Neural progenitor cell (in vitro differentiated cells): ENCODE results near the gene RTRAF. TPM values are rescaled to one million over a fixed set of nuclear protein-coding genes. Genes with fewer than 3 reads are reported as not detected.

Experiments
- DNase-seq: peaks from one replicate; pipeline ENCODE4 v3.0.0-alpha.2; 2016; ENCODE audit warnings: low spot score
- H2AFZ ChIP-seq: fragments of 200-600 bp; sonication (generic); replicated peaks from 2 replicates; pipeline ENCODE4 v1.6.1; 2016; ENCODE audit warnings: antibody characterized with exemption
- H3F3A ChIP-seq: fragments of 200-600 bp; sonication (generic); 2 replicates; pipeline ENCODE4 v1.6.1; 2016; ENCODE audit warnings: antibody characterized with exemption, low read depth
- H3K27ac ChIP-seq: fragments of 200-600 bp; sonication (generic); 2 replicates; pipeline ENCODE4 v1.5.1; 2016; ENCODE audit warnings: mild to moderate bottlenecking
- H3K27me3 ChIP-seq: fragments of 200-600 bp; sonication (generic); 2 replicates; pipeline ENCODE4 v1.6.1; 2016; ENCODE audit warnings: mild to moderate bottlenecking, moderate library complexity
- H3K36me3 ChIP-seq: fragments of 200-600 bp; sonication (generic); 2 replicates; pipeline ENCODE4 v1.5.1; 2016
- H3K4me1 ChIP-seq: fragments of 200-600 bp; sonication (generic); 2 replicates; pipeline ENCODE4 v1.6.1; 2016; ENCODE audit warnings: mixed run types
- H3K4me2 ChIP-seq: fragments of 200-600 bp; sonication (generic); 2 replicates; pipeline ENCODE4 v1.6.1; 2016
- H3K4me3 ChIP-seq: fragments of 200-600 bp; sonication (generic); 2 replicates; pipeline ENCODE4 v1.5.1; 2016
- H3K79me2 ChIP-seq: fragments of 200-600 bp; sonication (generic); 2 replicates; pipeline ENCODE4 v1.6.1; 2016; ENCODE audit warnings: low read depth
- H3K9ac ChIP-seq: fragments of 200-600 bp; sonication (generic); 2 replicates; pipeline ENCODE4 v1.6.1; 2016
- H3K9me3 ChIP-seq: fragments of 200-600 bp; sonication (generic); 2 replicates; pipeline ENCODE4 v1.5.1; 2016; ENCODE audit warnings: low read depth
- H4K20me1 ChIP-seq: fragments of 200-600 bp; sonication (generic); 2 replicates; pipeline ENCODE4 v1.6.1; 2016; ENCODE audit warnings: low read depth
- H3K27ac Mint-ChIP-seq: 3 replicates; pipeline ENCODE4 v1.8.0; 2021; ENCODE audit warnings: mixed read lengths
- H3K27me3 Mint-ChIP-seq: 2 replicates; pipeline ENCODE4 v1.8.0; 2022; ENCODE audit warnings: low read depth, mild to moderate bottlenecking, inconsistent platforms, moderate library complexity, mixed read lengths; ENCODE audit not compliant: insufficient read depth
- H3K36me3 Mint-ChIP-seq: 3 replicates; pipeline ENCODE4 v1.8.0; 2021; ENCODE audit warnings: mixed read lengths
- H3K4me1 Mint-ChIP-seq: 3 replicates; pipeline ENCODE4 v1.8.0; 2021; ENCODE audit warnings: mixed read lengths
- H3K4me3 Mint-ChIP-seq: 3 replicates; pipeline ENCODE4 v1.8.0; 2021; ENCODE audit warnings: mild to moderate bottlenecking, moderate library complexity, mixed read lengths
- H3K9me3 Mint-ChIP-seq: 3 replicates; pipeline ENCODE4 v1.8.0; 2020; ENCODE audit warnings: mixed read lengths
- EZH2 ChIP-seq: fragments of 200-600 bp; sonication (generic); IDR thresholded peaks from 2 replicates; pipeline ENCODE4 v1.6.1; 2017; ENCODE audit warnings: antibody characterized with exemption, mild to moderate bottlenecking, moderate library complexity
- EZH2phosphoT487 ChIP-seq: fragments of 200-600 bp; sonication (generic); IDR thresholded peaks from 2 replicates; pipeline ENCODE4 v1.6.1; 2017; ENCODE audit warnings: antibody characterized with exemption
- total RNA-seq: library from RNA; depleted of rRNA; stranded (reverse); fragments of >200 nt; gene quantifications from 2 replicates; pipeline ENCODE4 v1.2.3, GENCODE V29; 2015; ENCODE audit warnings: low replicate concordance
- TF ChIP-seq, protein P1 (sequence below): fragments of 200-600 bp; sonication (generic); IDR thresholded peaks from 2 replicates; pipeline ENCODE4 v1.5.1; 2017; ENCODE audit warnings: antibody characterized with exemption, mild to moderate bottlenecking

Gene RTRAF
- total RNA-seq, 1 donor from 2014 or later: 414 TPM

DNA sequence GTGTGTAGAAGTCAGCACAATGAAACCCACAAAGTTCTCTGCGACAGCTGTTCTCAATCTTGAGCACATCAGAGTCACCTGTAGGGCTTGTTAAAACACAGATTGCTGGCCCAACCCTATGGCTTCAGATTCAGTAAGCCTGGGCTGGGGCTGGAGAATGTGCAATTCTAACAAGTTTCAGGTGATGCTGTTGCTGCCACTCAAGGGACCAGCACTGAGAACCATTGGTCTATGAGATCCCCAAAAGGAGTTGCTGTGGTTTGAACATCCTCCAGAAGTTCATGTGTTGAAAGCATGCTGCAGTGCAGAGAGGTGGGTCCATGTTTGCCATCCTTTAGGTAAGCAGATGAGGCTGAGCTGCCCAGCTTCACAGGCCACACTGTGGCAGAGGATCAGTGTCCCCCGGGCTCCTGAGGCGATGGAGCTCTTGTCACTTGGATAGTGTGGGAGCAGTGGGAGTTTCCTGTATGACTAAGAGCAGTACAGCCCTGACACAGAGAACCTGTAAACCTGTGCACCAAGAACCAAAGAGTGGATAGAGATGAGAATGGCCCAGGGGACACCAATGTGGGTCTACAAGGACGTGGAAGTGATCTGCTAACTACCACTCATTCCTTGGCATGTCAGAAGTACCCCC is 8.0 kb upstream of the RTRAF start:
- Mint-ChIP-seq H3K4me3 (no peak overlapping the region), H3K4me1 (no peaks in the 10 kb centered on the region), H3K27me3 (peaks cover 10% of the 10 kb centered on the region), H3K9me3 (no peaks in the 10 kb centered on the region), H3K36me3 (no peaks in the 10 kb centered on the region), H3K27ac (no peak overlapping the region)
- no peaks in the 10 kb centered on the region for H3K9me3 ChIP-seq
- no peak for DNase-seq
- H3K79me2 ChIP-seq: no peaks in the 10 kb centered on the region
- H3K4me3 ChIP-seq: no peak overlapping the region
- H3K4me1 ChIP-seq: no peaks in the 10 kb centered on the region
- H3K9ac ChIP-seq: no peak overlapping the region
- no peaks in the 10 kb centered on the region for H3K36me3 ChIP-seq
- no peak overlapping the region for H3K27ac ChIP-seq
- TF ChIP-seq EZH2phosphoT487 (no peak), EZH2 (no peak)
- H4K20me1 ChIP-seq: no peaks in the 10 kb centered on the region
- H3K4me2 ChIP-seq: no peak overlapping the region
- no peaks in the 10 kb centered on the region for H3K27me3 ChIP-seq
- H2AFZ ChIP-seq: no peak overlapping the region
- H3F3A ChIP-seq: no peaks in the 10 kb centered on the region

DNA sequence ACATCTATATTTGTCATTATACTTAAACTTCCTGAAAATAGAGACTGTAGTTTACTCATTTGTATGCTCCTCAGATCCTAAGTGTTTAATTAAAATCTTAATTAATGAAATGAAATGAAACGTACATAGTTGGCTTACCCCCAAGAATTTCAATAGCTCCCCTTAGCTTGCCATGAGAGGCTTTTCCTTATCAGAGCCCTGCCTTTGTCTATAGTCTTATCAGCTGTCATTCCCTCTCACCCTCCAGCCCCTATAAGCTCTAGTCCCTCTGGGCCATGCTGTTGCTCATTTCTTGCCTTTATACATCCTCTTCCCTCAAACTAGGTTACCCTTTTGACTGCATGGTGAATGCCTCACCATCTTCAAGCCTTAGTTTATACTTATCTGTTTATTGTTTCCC is 1.1 kb upstream of the RTRAF start:
- H3K36me3 Mint-ChIP-seq: peaks cover 2% of the 10 kb centered on the region
- no peaks in the 10 kb centered on the region for H3K9me3 Mint-ChIP-seq
- Histone ChIP-seq H3K79me2 (peaks cover 39% of the 10 kb centered on the region), H3K9me3 (no peaks in the 10 kb centered on the region), H3K36me3 (peaks cover 17% of the 10 kb centered on the region), H3K27me3 (no peaks in the 10 kb centered on the region), H3K27ac (no peak overlapping the region), H3K4me1 (peaks cover 12% of the 10 kb centered on the region), H3F3A (peaks cover 5% of the 10 kb centered on the region), H3K4me3 (no peak overlapping the region), H3K9ac (no peak overlapping the region), H2AFZ (peak overlapping the region; percentile 89), H3K4me2 (peak overlapping the region; percentile 84), H4K20me1 (peaks cover 13% of the 10 kb centered on the region)
- no peak overlapping the region for H3K27ac Mint-ChIP-seq
- H3K4me3 Mint-ChIP-seq: peak overlapping the region; percentile 99
- no peak for DNase-seq
- peaks cover 12% of the 10 kb centered on the region for H3K4me1 Mint-ChIP-seq
- no peak for TF ChIP-seq EZH2phosphoT487
- TF ChIP-seq, protein P1, sequence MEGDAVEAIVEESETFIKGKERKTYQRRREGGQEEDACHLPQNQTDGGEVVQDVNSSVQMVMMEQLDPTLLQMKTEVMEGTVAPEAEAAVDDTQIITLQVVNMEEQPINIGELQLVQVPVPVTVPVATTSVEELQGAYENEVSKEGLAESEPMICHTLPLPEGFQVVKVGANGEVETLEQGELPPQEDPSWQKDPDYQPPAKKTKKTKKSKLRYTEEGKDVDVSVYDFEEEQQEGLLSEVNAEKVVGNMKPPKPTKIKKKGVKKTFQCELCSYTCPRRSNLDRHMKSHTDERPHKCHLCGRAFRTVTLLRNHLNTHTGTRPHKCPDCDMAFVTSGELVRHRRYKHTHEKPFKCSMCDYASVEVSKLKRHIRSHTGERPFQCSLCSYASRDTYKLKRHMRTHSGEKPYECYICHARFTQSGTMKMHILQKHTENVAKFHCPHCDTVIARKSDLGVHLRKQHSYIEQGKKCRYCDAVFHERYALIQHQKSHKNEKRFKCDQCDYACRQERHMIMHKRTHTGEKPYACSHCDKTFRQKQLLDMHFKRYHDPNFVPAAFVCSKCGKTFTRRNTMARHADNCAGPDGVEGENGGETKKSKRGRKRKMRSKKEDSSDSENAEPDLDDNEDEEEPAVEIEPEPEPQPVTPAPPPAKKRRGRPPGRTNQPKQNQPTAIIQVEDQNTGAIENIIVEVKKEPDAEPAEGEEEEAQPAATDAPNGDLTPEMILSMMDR: no peak
- TF ChIP-seq EZH2: no peak
- H3K27me3 Mint-ChIP-seq: peaks cover 1% of the 10 kb centered on the region

DNA sequence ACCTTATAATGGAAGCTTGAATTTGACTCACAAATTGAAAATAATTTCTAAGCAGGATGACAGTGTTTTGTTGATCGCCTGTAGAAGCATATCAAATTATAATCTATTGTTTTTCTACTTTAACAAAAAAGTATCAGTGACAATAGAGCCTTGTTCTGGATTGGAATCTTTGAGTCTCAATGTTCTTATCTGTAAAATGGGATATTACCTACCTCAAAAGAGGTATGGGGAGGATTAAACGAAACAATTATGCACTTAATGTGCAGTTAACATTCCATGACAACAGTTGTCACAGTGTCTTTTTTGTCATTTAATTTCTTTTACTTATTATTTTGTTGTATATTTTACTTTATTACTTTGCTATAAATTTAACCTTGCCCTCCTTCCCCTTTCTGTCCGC is 1.1 kb downstream of the RTRAF start:
- H3K36me3 ChIP-seq: peaks cover 25% of the 10 kb centered on the region
- Mint-ChIP-seq H3K27ac (no peak overlapping the region), H3K4me3 (peak overlapping the region; percentile 99), H3K27me3 (no peaks in the 10 kb centered on the region), H3K4me1 (peaks cover 12% of the 10 kb centered on the region), H3K36me3 (peaks cover 9% of the 10 kb centered on the region), H3K9me3 (no peaks in the 10 kb centered on the region)
- H3K4me2 ChIP-seq: peak overlapping the region; percentile 84
- H3K9me3 ChIP-seq: no peaks in the 10 kb centered on the region
- peaks cover 29% of the 10 kb centered on the region for H4K20me1 ChIP-seq
- no peak for DNase-seq
- H3K9ac ChIP-seq: peak overlapping the region; percentile 93
- TF ChIP-seq EZH2phosphoT487 (no peak), EZH2 (no peak)
- TF ChIP-seq, protein P1: no peak
- H3K4me3 ChIP-seq: peak overlapping the region; percentile 93
- H3K27me3 ChIP-seq: no peaks in the 10 kb centered on the region
- H2AFZ ChIP-seq: no peak overlapping the region
- H3K79me2 ChIP-seq: peaks cover 52% of the 10 kb centered on the region
- peaks cover 24% of the 10 kb centered on the region for H3F3A ChIP-seq
- H3K27ac ChIP-seq: no peak overlapping the region
- peaks cover 12% of the 10 kb centered on the region for H3K4me1 ChIP-seq

DNA sequence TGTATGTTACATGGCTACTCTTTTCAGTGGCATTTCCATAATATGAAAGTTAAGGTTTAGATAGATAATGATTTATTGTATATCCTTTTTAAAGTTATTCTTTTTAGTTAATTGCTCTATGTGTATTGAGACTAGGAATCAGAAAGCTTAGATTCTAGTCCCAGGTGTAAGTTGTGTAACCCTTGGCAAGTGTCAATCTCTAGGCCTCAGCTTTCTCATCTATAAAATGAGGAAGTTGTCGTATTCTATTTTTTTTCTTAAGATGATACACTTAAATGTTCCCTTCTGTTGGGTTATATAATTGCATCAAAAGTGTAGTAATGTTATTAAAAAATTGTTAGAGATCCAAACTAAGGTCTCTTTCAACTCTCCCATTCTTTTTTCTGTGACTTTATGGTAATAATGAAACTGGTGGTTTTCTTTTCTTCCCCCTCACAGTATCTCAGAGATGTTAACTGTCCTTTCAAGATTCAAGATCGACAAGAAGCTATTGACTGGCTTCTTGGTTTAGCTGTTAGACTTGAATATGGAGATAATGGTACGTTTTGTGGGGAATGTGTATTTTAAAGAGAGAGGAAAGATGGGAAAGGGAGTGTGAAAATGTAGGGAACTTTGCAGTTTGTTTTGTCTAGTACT is 4.1 kb downstream of the RTRAF start:
- Histone ChIP-seq H3K9me3 (no peaks in the 10 kb centered on the region), H3K27ac (no peak overlapping the region), H3K4me1 (peaks cover 12% of the 10 kb centered on the region), H2AFZ (no peak overlapping the region), H4K20me1 (peaks cover 43% of the 10 kb centered on the region), H3F3A (peaks cover 32% of the 10 kb centered on the region), H3K36me3 (peaks cover 49% of the 10 kb centered on the region), H3K79me2 (peaks cover 80% of the 10 kb centered on the region), H3K4me3 (no peak overlapping the region), H3K27me3 (no peaks in the 10 kb centered on the region), H3K4me2 (no peak overlapping the region), H3K9ac (no peak overlapping the region)
- peaks cover 18% of the 10 kb centered on the region for H3K36me3 Mint-ChIP-seq
- DNase-seq: no peak
- no peaks in the 10 kb centered on the region for H3K9me3 Mint-ChIP-seq
- TF ChIP-seq, protein P1: no peak
- TF ChIP-seq EZH2 (no peak), EZH2phosphoT487 (no peak)
- no peak overlapping the region for H3K27ac Mint-ChIP-seq
- no peaks in the 10 kb centered on the region for H3K27me3 Mint-ChIP-seq
- peaks cover 12% of the 10 kb centered on the region for H3K4me1 Mint-ChIP-seq
- H3K4me3 Mint-ChIP-seq: no peak overlapping the region
